Upper lobe of right lung (tissue), 1 donor: ENCODE results near the gene OSBPL8. TPM values are rescaled to one million over a fixed set of nuclear protein-coding genes. Genes with fewer than 3 reads are reported as not detected.

Experiments used
- ATAC-seq: fragments of 200-7000 bp; cut with Tn5 transposase; one replicate; pipeline ENCODE4 v1.9.1; 2020; ENCODE audit warnings: mild to moderate bottlenecking, moderate library complexity
- DNase-seq: peaks from one replicate; pipeline ENCODE4 v3.0.0-alpha.2; 2020
- H3K27ac ChIP-seq: fragments of 200-600 bp; one replicate; pipeline ENCODE4 v1.8.0; 2022
- H3K27me3 ChIP-seq: fragments of 200-600 bp; one replicate; pipeline ENCODE4 v1.8.0; 2022; ENCODE audit warnings: mild to moderate bottlenecking
- H3K36me3 ChIP-seq: fragments of 200-600 bp; one replicate; pipeline ENCODE4 v1.8.0; 2022
- H3K4me1 ChIP-seq: fragments of 200-600 bp; one replicate; pipeline ENCODE4 v1.8.0; 2022
- H3K4me3 ChIP-seq: fragments of 200-600 bp; one replicate; pipeline ENCODE4 v1.8.0; 2022; ENCODE audit warnings: mild to moderate bottlenecking
- H3K9me3 ChIP-seq: fragments of 200-600 bp; one replicate; pipeline ENCODE4 v1.8.0; 2022
- CTCF ChIP-seq: fragments of 200-600 bp; IDR thresholded peaks from one replicate; pipeline ENCODE4 v1.8.0; 2022; ENCODE audit warnings: antibody characterized with exemption
- intact Hi-C: fragments of 100-400 bp; cut with DNase I; formaldehyde crosslinking; loops from one replicate; pipeline ENCODE4 v1.11.0; 2022
- total RNA-seq: library from RNA; stranded (reverse); fragmentation: NEBNext Ultra II Directional; extraction: Animal tissue kit (Norgen Biotek cat#: 25700); gene quantifications from one replicate; pipeline ENCODE4 v1.2.1, GENCODE V29; 2021
- donor health status: DM: no; HTN: yes; CAD: no; lungs with severe emphysema.

OSBPL8 gene
- total RNA-seq, 1 donor from 2014 or later: 97.3 TPM

GRCh38 chr12:76571256-76571655 is 11.7 kb upstream of the OSBPL8 start:
- TF ChIP-seq CTCF: no peak
- Histone ChIP-seq H3K27ac (no peak overlapping the region), H3K4me1 (no peaks in the 10 kb centered on the region), H3K9me3 (no peaks in the 10 kb centered on the region), H3K36me3 (no peaks in the 10 kb centered on the region), H3K27me3 (no peaks in the 10 kb centered on the region), H3K4me3 (no peak overlapping the region)
- DNase-seq (no peak), ATAC-seq (no peak)
- intact Hi-C loops: no loop called here

- H3K4me1 ChIP-seq: no peaks in the 10 kb centered on the region
- ATAC-seq (no peak), DNase-seq (no peak)
- no peak for TF ChIP-seq CTCF
- no peak overlapping the region for H3K27ac ChIP-seq
- intact Hi-C loops: no loop called here
- no peak overlapping the region for H3K4me3 ChIP-seq
- no peaks in the 10 kb centered on the region for H3K36me3 ChIP-seq
- H3K9me3 ChIP-seq: no peaks in the 10 kb centered on the region
- no peaks in the 10 kb centered on the region for H3K27me3 ChIP-seq
Observed at GRCh38 chr12:76569685-76570604, 10.4 kb upstream of the OSBPL8 start.

- H3K9me3 ChIP-seq: no peaks in the 10 kb centered on the region
- ATAC-seq: no peak
Observed at GRCh38 chr12:76568888-76569551, 9.4 kb upstream of the OSBPL8 start.

GRCh38 chr12:76568130-76568529 is 8.6 kb upstream of the OSBPL8 start:
- ATAC-seq (no peak), DNase-seq (no peak)
- Histone ChIP-seq H3K9me3 (no peaks in the 10 kb centered on the region), H3K4me3 (no peak overlapping the region), H3K27me3 (no peaks in the 10 kb centered on the region), H3K27ac (no peak overlapping the region), H3K36me3 (no peaks in the 10 kb centered on the region), H3K4me1 (no peaks in the 10 kb centered on the region)
- intact Hi-C loops: no loop called here
- no peak for TF ChIP-seq CTCF

More at GRCh38 chr12:76568888-76569551, 9.4 kb upstream of the OSBPL8 start:
- Histone ChIP-seq H3K27ac (no peak overlapping the region), H3K4me1 (no peaks in the 10 kb centered on the region), H3K27me3 (no peaks in the 10 kb centered on the region), H3K4me3 (no peak overlapping the region), H3K36me3 (no peaks in the 10 kb centered on the region)
- DNase-seq: no peak
- no peak for TF ChIP-seq CTCF
- intact Hi-C loops: no loop called here

GRCh38 chr12:76563061-76563460 is 3.5 kb upstream of the OSBPL8 start:
- no peaks in the 10 kb centered on the region for H3K27me3 ChIP-seq
- DNase-seq (no peak), ATAC-seq (no peak)
- H3K4me3 ChIP-seq: no peak overlapping the region
- intact Hi-C loops: no loop called here
- H3K27ac ChIP-seq: no peak overlapping the region
- H3K4me1 ChIP-seq: peaks cover 7% of the 10 kb centered on the region
- no peak for TF ChIP-seq CTCF
- H3K36me3 ChIP-seq: no peaks in the 10 kb centered on the region
- H3K9me3 ChIP-seq: no peaks in the 10 kb centered on the region
